Measurements from ENCODE around the gene SV2A. TPM values are rescaled to one million over a fixed set of nuclear protein-coding genes. Genes with fewer than 3 reads are reported as not detected.
"Not testable (repeated sequence)": the region's sequence is repeated elsewhere in the genome, so short reads cannot be mapped to it uniquely, and the experiment has no call there.

Gene SV2A
- total RNA-seq, 1 donor from 2014 or later: 0.07 TPM

DNA sequence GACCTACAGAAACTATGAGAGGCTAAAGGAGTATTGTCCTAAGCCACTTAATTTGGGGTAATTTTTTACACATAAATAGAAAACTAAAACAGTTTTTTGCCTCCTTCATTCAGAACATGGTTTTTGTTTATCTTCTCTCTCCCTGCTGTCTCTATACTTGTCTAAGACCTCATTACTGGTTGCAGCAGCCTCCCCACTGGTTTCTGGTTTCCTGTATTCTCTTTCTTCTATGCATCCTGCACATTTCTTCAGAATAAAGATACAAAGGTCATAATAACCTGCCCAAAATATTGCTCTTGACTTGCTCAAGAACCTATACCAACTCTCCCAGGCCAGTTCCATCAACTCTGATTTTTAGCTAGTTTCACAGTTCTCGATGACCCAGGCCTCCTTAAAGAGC, 38.1 kb downstream of the SV2A start:
- Mint-ChIP-seq H3K27me3 (no peaks in the 10 kb centered on the region), H3K4me3 (no peak overlapping the region), H3K36me3 (ENCODE audit: low read depth) (no peaks in the 10 kb centered on the region), H3K9me3 (no peaks in the 10 kb centered on the region), H3K27ac (no peak overlapping the region), H3K4me1 (peaks cover 2% of the 10 kb centered on the region)
- POLR2A ChIA-PET: no interaction called here
- no peak for DNase-seq
- no peak for ATAC-seq (ENCODE audit: low read depth)
- CTCF ChIA-PET: no interaction called here
- intact Hi-C loops (cut with micrococcal nuclease): no loop called here
- no peak for TF ChIP-seq CTCF (IDR thresholded peaks at IDR 0.05)

- CTCF ChIA-PET: no interaction called here
- peaks cover 2% of the 10 kb centered on the region for H3K4me1 Mint-ChIP-seq
- no peak overlapping the region for H3K27ac Mint-ChIP-seq
- H3K27me3 Mint-ChIP-seq: no peaks in the 10 kb centered on the region
- no peak overlapping the region for H3K4me3 Mint-ChIP-seq
- intact Hi-C loops (cut with micrococcal nuclease): no loop called here
- H3K9me3 Mint-ChIP-seq: no peaks in the 10 kb centered on the region
- H3K36me3 Mint-ChIP-seq (ENCODE audit: low read depth): no peaks in the 10 kb centered on the region
- POLR2A ChIA-PET: interaction anchor here (0.6 to 2.0 kb wide), 3 partner anchors 9 to 173 kb away, joined by 3 to 9 read pairs (median 9); a partner anchor contains a TSS
- no peak for TF ChIP-seq CTCF (IDR thresholded peaks at IDR 0.05)
- ATAC-seq (ENCODE audit: low read depth) (no peak), DNase-seq (no peak)
Measured at GRCh38 chr1:149877211-149877946, 40.3 kb downstream of the SV2A start.

DNA sequence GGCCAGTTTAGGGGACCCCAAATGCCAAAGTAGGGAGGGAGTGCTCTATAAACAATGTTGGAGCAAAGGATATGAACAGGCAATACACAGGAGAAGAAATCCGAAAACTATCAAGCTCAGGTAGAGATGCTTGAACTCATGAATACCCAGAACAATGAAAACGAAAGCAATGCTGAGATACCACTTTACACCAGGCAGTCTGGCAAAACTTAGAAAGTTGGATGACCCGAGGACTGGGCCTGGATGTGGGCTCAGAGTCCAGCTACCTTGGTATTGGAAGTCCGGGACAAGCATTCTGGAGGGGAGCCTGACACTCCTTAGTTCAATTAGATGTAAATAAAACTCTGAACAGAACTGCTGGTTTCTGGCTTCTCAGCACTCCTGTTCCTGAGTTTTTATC, 44.6 kb downstream of the SV2A start:
- H3K9me3 Mint-ChIP-seq; DNase-seq; CTCF ChIA-PET; H3K27ac Mint-ChIP-seq; H3K4me3 Mint-ChIP-seq; H3K36me3 Mint-ChIP-seq (ENCODE audit: low read depth); POLR2A ChIA-PET; intact Hi-C loops (cut with micrococcal nuclease); H3K4me1 Mint-ChIP-seq; ATAC-seq (ENCODE audit: low read depth); H3K27me3 Mint-ChIP-seq: not testable (repeated sequence)

DNA sequence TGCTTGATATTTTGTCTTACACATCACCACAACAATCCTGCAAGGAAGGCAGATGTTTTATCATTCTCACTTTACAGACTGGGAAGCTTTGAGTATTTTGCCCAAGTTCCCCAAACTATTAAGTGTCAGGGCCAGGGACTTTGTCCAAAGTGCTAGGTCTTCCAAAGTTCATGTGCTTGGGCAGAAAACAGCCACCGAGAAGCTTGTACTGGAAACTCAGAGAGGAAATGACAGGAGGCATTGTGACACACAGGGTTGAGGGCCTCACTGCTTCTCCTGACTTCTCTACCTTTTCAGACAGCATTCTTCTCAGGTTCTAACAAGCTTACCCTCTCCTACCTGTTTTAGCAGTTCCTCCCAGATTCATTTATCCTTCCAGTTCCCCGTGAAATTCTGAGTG, 50.8 kb downstream of the SV2A start:
- DNase-seq; POLR2A ChIA-PET; H3K27me3 Mint-ChIP-seq; H3K27ac Mint-ChIP-seq; CTCF ChIA-PET; H3K9me3 Mint-ChIP-seq; H3K4me1 Mint-ChIP-seq; H3K36me3 Mint-ChIP-seq (ENCODE audit: low read depth); ATAC-seq (ENCODE audit: low read depth); intact Hi-C loops (cut with micrococcal nuclease); H3K4me3 Mint-ChIP-seq: not testable (repeated sequence)

DNA sequence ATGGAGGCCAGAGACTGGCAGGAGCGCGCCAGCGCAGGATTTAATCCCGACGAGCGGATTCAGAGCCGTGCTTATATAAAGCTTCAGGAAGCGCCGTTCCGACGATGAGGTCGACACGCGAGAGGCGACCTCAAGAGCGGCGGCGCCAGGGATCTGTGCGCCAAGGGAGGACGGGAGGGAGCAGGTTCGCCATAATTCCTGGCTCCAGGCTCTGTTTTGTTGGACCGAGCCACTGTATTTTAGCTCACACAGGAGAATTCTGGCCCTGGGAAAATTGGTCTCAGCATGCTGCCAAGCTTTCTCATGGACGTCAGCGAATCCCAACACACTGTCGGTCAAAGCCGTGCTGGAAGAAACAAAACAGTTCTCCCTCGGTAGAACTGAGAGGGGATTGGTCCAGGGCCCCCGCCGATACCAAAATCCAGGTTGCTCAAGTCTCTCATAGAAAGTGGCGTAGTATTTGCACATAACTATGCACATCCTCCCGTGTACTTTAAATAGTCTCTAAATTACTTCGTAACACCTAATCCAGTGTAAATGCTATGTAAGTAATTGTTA, 56.1 kb downstream of the SV2A start:
- H3K36me3 Mint-ChIP-seq (ENCODE audit: low read depth); H3K9me3 Mint-ChIP-seq; DNase-seq; H3K4me1 Mint-ChIP-seq; H3K4me3 Mint-ChIP-seq; intact Hi-C loops (cut with micrococcal nuclease); POLR2A ChIA-PET; H3K27ac Mint-ChIP-seq; H3K27me3 Mint-ChIP-seq; CTCF ChIA-PET: not testable (repeated sequence)
- peak; percentile 11 for ATAC-seq (ENCODE audit: low read depth)

DNA sequence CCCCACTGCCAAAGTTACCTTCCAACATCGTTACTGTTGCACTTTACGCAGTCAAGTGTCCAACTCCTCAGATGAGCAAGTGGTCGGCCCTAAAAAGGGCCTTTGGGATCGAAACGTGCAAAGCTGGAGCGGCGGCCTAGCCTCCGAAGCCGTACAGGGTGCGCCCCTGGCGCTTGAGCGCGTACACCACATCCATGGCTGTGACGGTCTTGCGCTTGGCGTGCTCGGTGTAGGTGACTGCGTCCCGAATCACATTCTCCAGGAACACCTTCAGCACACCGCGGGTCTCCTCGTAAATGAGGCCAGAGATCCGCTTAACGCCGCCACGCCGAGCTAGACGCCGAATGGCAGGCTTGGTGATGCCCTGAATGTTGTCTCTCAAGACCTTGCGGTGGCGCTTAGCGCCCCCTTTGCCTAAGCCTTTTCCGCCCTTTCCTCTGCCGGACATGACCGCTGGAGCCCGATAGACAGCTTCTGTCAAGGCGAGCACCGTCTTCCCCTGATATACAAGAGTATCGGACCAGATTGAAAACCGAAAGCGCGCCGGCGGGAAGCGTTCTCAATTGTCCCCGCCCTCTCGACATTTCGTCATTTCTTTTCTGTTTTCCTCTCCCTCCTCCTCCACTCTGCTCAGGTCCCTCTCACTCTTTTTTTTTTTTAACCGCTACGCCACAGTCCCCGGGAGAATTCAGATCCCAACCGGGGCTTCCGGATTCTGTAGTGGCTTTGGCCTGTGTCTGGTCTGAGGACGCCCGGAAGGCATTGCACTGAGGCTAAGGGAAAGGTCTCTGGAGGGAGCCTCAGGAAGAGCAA, 56.8 kb downstream of the SV2A start:
- H3K27me3 Mint-ChIP-seq; POLR2A ChIA-PET; H3K9me3 Mint-ChIP-seq; H3K27ac Mint-ChIP-seq; intact Hi-C loops (cut with micrococcal nuclease); H3K36me3 Mint-ChIP-seq (ENCODE audit: low read depth); CTCF ChIA-PET; H3K4me3 Mint-ChIP-seq; H3K4me1 Mint-ChIP-seq; DNase-seq: not testable (repeated sequence)
- peak; percentile 81 for ATAC-seq (ENCODE audit: low read depth)

DNA sequence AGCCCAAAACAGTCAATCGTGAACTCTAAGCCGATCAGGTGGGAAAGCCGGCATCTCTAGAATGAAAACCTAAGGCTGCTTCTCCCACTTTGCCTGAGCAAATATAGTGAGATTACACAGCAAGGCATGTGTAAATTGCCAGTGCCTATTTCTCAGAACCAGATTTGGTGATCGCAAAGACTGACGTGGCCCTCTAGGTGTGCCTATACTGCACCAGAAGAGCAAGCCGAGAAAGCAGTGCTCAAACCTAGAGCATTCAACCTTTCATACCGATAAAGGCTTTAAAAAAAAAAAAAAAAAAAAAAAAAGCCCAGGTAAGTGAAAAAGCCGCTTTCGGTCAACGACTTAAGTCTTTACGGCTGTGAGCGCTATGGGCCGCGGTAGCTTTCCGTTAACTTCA, 57.4 kb downstream of the SV2A start:
- peak; percentile 0 for ATAC-seq (ENCODE audit: low read depth)
- DNase-seq; H3K27ac Mint-ChIP-seq; CTCF ChIA-PET; H3K4me3 Mint-ChIP-seq; H3K36me3 Mint-ChIP-seq (ENCODE audit: low read depth); H3K4me1 Mint-ChIP-seq; POLR2A ChIA-PET; H3K27me3 Mint-ChIP-seq; intact Hi-C loops (cut with micrococcal nuclease); H3K9me3 Mint-ChIP-seq: not testable (repeated sequence)

Other genes with a start within 250 kb of the SV2A start
- gene FCGR1A, start 135.2 kb downstream of the SV2A start, total RNA-seq: not detected in 2 replicates
- 10.2 and 11.6 TPM in 2 replicates for gene BOLA1, start 18.3 kb downstream of the SV2A start, total RNA-seq
- 80.8 and 86.2 TPM in 2 replicates for gene SF3B4, start 10.0 kb upstream of the SV2A start, total RNA-seq
- not detected in 2 replicates for gene MTMR11, start 19.0 kb upstream of the SV2A start, total RNA-seq
- gene OTUD7B, start 92.9 kb upstream of the SV2A start, total RNA-seq: 4.3 and 4.8 TPM in 2 replicates
- gene VPS45, start 149.9 kb upstream of the SV2A start, total RNA-seq: 39.0 and 46.0 TPM in 2 replicates
- 195 and 208 TPM in 2 replicates for gene PLEKHO1, start 232.1 kb upstream of the SV2A start, total RNA-seq

All from activated B cell treated with CpG ODN at 0.5 μM for 24 hours (primary cell).